OCI-LY7 (cell line): Measurements from ENCODE around the gene SPAG16.

Experiments
- EZH2phosphoT487 ChIP-seq: fragments of 200-600 bp; sonication (generic); IDR thresholded peaks from 2 replicates; pipeline ENCODE4 v1.6.1; 2018; ENCODE audit warnings: low read depth, borderline replicate concordance, mild to moderate bottlenecking, mixed run types, antibody characterized with exemption, low read length, moderate library complexity, mixed read lengths
- TF ChIP-seq, protein P1 (sequence below): fragments of 200-600 bp; sonication (generic); conservative IDR thresholded peaks from 2 replicates; pipeline ENCODE4 v1.5.1; 2014; ENCODE audit warnings: mild to moderate bottlenecking, antibody characterized with exemption, low read length, moderate library complexity, mixed read lengths

DNA sequence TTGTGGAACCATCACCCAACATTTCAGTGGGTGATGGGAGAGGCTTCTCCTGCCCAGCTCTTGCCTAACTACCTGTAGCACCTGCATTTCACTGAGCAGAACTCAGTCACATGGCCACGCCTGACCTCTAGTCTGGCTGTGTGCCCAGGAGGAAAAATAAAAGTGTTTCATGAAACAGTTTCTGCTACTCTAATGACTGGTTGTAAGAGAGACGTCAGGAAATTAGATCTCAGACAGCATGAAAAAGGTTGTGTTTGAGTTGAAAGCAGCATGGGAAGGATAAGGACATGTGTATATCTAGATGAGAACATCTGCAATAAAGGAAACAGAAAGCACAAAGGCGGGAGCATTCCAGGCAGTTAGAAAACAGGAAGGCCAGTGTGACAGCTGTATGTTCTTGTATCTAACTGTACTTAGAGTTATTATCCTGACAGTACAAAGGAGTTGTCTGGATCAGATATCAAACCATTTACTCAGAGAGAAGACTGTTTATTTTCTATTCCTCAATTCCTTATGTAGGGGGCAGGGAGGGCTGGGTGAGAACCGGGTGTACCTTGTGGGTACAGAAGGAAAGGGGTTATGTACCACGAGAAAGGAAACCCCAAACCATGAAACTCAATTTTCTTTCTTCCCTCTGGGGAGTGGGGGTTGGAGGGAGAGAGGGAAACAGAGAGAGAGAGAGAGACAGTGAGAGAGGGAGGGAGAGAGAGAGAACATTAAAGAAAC lies 819.2 kb downstream of the SPAG16 start:
- TF ChIP-seq, protein P1, sequence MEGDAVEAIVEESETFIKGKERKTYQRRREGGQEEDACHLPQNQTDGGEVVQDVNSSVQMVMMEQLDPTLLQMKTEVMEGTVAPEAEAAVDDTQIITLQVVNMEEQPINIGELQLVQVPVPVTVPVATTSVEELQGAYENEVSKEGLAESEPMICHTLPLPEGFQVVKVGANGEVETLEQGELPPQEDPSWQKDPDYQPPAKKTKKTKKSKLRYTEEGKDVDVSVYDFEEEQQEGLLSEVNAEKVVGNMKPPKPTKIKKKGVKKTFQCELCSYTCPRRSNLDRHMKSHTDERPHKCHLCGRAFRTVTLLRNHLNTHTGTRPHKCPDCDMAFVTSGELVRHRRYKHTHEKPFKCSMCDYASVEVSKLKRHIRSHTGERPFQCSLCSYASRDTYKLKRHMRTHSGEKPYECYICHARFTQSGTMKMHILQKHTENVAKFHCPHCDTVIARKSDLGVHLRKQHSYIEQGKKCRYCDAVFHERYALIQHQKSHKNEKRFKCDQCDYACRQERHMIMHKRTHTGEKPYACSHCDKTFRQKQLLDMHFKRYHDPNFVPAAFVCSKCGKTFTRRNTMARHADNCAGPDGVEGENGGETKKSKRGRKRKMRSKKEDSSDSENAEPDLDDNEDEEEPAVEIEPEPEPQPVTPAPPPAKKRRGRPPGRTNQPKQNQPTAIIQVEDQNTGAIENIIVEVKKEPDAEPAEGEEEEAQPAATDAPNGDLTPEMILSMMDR = no peak
- TF ChIP-seq EZH2phosphoT487 = no peak
